ENCODE data around the gene MRAP2.

MRAP2 gene

DNA sequence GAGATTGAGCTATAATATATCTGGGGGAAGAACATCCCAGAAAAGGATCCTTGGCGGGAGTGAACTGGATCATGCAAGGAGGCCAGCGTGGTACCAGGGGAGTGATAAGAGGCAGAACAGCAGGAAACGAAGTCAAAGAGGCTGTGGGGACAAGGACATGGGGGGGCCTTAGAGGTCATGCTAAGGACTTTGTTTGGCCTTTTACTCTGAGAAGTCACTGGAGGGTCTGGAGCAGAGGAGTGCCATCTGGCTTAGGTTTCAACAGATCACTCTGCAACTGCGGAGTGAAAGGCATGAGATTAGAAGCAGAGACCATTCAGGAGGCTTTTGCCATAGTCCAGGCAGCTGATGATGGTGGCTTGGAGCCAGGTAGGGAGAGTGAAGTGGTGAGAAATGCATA lies 24.3 kb downstream of the MRAP2 start:
- no peaks in the 10 kb centered on the region for H3K4me1 ChIP-seq (ENCODE audit: insufficient read depth, low read length, severe bottlenecking)
- H3F3A ChIP-seq (ENCODE audit: insufficient read depth, low read length), result no peaks in the 10 kb centered on the region
- no peak overlapping the region for H3K4me3 ChIP-seq (ENCODE audit: low read depth, low read length, poor library complexity, severe bottlenecking)
- no peak overlapping the region for H3K4me2 ChIP-seq (ENCODE audit: low read length)
- H4K20me1 ChIP-seq (ENCODE audit: insufficient read depth, low read length), result no peaks in the 10 kb centered on the region
- H2AFZ ChIP-seq (ENCODE audit: low read length), result no peak overlapping the region
- TF ChIP-seq, protein P1, sequence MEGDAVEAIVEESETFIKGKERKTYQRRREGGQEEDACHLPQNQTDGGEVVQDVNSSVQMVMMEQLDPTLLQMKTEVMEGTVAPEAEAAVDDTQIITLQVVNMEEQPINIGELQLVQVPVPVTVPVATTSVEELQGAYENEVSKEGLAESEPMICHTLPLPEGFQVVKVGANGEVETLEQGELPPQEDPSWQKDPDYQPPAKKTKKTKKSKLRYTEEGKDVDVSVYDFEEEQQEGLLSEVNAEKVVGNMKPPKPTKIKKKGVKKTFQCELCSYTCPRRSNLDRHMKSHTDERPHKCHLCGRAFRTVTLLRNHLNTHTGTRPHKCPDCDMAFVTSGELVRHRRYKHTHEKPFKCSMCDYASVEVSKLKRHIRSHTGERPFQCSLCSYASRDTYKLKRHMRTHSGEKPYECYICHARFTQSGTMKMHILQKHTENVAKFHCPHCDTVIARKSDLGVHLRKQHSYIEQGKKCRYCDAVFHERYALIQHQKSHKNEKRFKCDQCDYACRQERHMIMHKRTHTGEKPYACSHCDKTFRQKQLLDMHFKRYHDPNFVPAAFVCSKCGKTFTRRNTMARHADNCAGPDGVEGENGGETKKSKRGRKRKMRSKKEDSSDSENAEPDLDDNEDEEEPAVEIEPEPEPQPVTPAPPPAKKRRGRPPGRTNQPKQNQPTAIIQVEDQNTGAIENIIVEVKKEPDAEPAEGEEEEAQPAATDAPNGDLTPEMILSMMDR (IDR thresholded peaks at IDR 0.05; ENCODE audit: low read length), result no peak
- no peak for TF ChIP-seq EZH2 (IDR thresholded peaks at IDR 0.05; ENCODE audit: borderline replicate concordance, low read length)
- no peaks in the 10 kb centered on the region for H3K9me2 ChIP-seq (ENCODE audit: low read depth, low read length)
- H3K9me3 ChIP-seq (ENCODE audit: low read length), result no peaks in the 10 kb centered on the region
- H3K9ac ChIP-seq (ENCODE audit: low read length), result no peak overlapping the region
- H3K79me2 ChIP-seq (ENCODE audit: insufficient read depth, low read length), result no peaks in the 10 kb centered on the region
- no peak overlapping the region for H3K27ac ChIP-seq (ENCODE audit: low read depth, low read length, poor library complexity, severe bottlenecking)
- H3K27me3 ChIP-seq (ENCODE audit: insufficient read depth, low read length), result no peaks in the 10 kb centered on the region
- H3K36me3 ChIP-seq (ENCODE audit: insufficient read depth, low read length), result no peaks in the 10 kb centered on the region

- no peak overlapping the region for H3K4me3 ChIP-seq (ENCODE audit: low read depth, low read length, poor library complexity, severe bottlenecking)
- no peaks in the 10 kb centered on the region for H3K27me3 ChIP-seq (ENCODE audit: insufficient read depth, low read length)
- H4K20me1 ChIP-seq (ENCODE audit: insufficient read depth, low read length), result no peaks in the 10 kb centered on the region
- H3K9me2 ChIP-seq (ENCODE audit: low read depth, low read length), result no peaks in the 10 kb centered on the region
- no peak overlapping the region for H3K9ac ChIP-seq (ENCODE audit: low read length)
- no peak overlapping the region for H3K4me2 ChIP-seq (ENCODE audit: low read length)
- H3K4me1 ChIP-seq (ENCODE audit: insufficient read depth, low read length, severe bottlenecking), result no peaks in the 10 kb centered on the region
- no peak overlapping the region for H3K27ac ChIP-seq (ENCODE audit: low read depth, low read length, poor library complexity, severe bottlenecking)
- TF ChIP-seq EZH2 (IDR thresholded peaks at IDR 0.05; ENCODE audit: borderline replicate concordance, low read length), result no peak
- TF ChIP-seq, protein P1 (IDR thresholded peaks at IDR 0.05; ENCODE audit: low read length), result no peak
- no peaks in the 10 kb centered on the region for H3K9me3 ChIP-seq (ENCODE audit: low read length)
- no peaks in the 10 kb centered on the region for H3K36me3 ChIP-seq (ENCODE audit: insufficient read depth, low read length)
- H3K79me2 ChIP-seq (ENCODE audit: insufficient read depth, low read length), result no peaks in the 10 kb centered on the region
- no peaks in the 10 kb centered on the region for H3F3A ChIP-seq (ENCODE audit: insufficient read depth, low read length)
- H2AFZ ChIP-seq (ENCODE audit: low read length), result no peak overlapping the region
Measured at GRCh38 chr6:84059082-84059481, 25.5 kb downstream of the MRAP2 start.

DNA sequence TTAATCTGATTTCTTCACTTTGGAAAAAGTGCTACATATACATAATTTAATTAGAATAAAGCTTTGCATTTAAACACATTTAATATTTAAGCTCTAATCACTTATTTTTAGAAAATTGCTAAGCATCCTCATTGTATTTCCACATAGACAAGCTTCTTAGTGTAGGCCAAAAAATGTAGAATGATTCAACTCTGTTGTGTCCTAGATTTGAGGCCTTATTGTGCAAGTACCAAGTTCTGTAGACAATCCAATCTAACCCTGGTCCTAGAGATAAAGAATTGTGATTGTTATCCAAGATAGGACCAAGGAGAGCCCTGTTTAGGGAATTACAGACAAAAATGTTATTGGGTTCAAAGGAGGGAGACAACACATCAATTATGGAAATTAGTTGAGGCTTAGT lies 27.6 kb downstream of the MRAP2 start:
- TF ChIP-seq, protein P1 (IDR thresholded peaks at IDR 0.05; ENCODE audit: low read length), result no peak
- TF ChIP-seq EZH2 (IDR thresholded peaks at IDR 0.05; ENCODE audit: borderline replicate concordance, low read length), result no peak
- no peaks in the 10 kb centered on the region for H3K4me1 ChIP-seq (ENCODE audit: insufficient read depth, low read length, severe bottlenecking)
- no peak overlapping the region for H3K4me3 ChIP-seq (ENCODE audit: low read depth, low read length, poor library complexity, severe bottlenecking)
- no peaks in the 10 kb centered on the region for H3K36me3 ChIP-seq (ENCODE audit: insufficient read depth, low read length)
- no peaks in the 10 kb centered on the region for H4K20me1 ChIP-seq (ENCODE audit: insufficient read depth, low read length)
- no peaks in the 10 kb centered on the region for H3F3A ChIP-seq (ENCODE audit: insufficient read depth, low read length)
- no peaks in the 10 kb centered on the region for H3K9me2 ChIP-seq (ENCODE audit: low read depth, low read length)
- no peak overlapping the region for H3K4me2 ChIP-seq (ENCODE audit: low read length)
- H2AFZ ChIP-seq (ENCODE audit: low read length), result no peak overlapping the region
- no peak overlapping the region for H3K27ac ChIP-seq (ENCODE audit: low read depth, low read length, poor library complexity, severe bottlenecking)
- no peak overlapping the region for H3K9ac ChIP-seq (ENCODE audit: low read length)
- no peaks in the 10 kb centered on the region for H3K79me2 ChIP-seq (ENCODE audit: insufficient read depth, low read length)
- no peaks in the 10 kb centered on the region for H3K27me3 ChIP-seq (ENCODE audit: insufficient read depth, low read length)
- H3K9me3 ChIP-seq (ENCODE audit: low read length), result no peaks in the 10 kb centered on the region

Data from OCI-LY1 (cell line).